Choroid plexus epithelial cell (primary cell): ENCODE data around the gene TP53RK.

Source experiments
- DNase-seq: peaks from one replicate; pipeline ENCODE4 v3.0.0-alpha.2; 2010; ENCODE audit warnings: low read depth
- H3K4me3 ChIP-seq: 2 replicates; pipeline ENCODE4 v1.5.1; 2011; ENCODE audit warnings: low read depth, mild to moderate bottlenecking, control low read depth, low read length, moderate library complexity
- CTCF ChIP-seq: conservative IDR thresholded peaks from 2 replicates; pipeline ENCODE4 v1.5.1; 2011; ENCODE audit warnings: low read depth, mild to moderate bottlenecking, control low read depth, inconsistent platforms, low read length, moderate library complexity

TP53RK gene

GRCh38 chr20:46638134-46638897, 50.9 kb downstream of the TP53RK start:
- TF ChIP-seq CTCF, result no peak

GRCh38 chr20:46637427-46638133, 51.7 kb downstream of the TP53RK start:
- H3K4me3 ChIP-seq, result no peak overlapping the region
- no peak for TF ChIP-seq CTCF
- DNase-seq, result no peak

More at GRCh38 chr20:46638134-46638897, 50.9 kb downstream of the TP53RK start:
- no peak for DNase-seq
- no peak overlapping the region for H3K4me3 ChIP-seq

- no peak overlapping the region for H3K4me3 ChIP-seq
- no peak for TF ChIP-seq CTCF
- no peak for DNase-seq
These were observed 52.2 kb downstream of the TP53RK start for GRCh38 chr20:46637020-46637419.

- H3K4me3 ChIP-seq, result no peak overlapping the region
- TF ChIP-seq CTCF, result no peak
- no peak for DNase-seq
These were observed 52.7 kb downstream of the TP53RK start for GRCh38 chr20:46636514-46636913.

- DNase-seq, result no peak
- H3K4me3 ChIP-seq, result no peak overlapping the region
- TF ChIP-seq CTCF, result no peak
These were observed 53.6 kb downstream of the TP53RK start for GRCh38 chr20:46635514-46636136.

GRCh38 chr20:46634528-46634927, 54.7 kb downstream of the TP53RK start:
- TF ChIP-seq CTCF, result no peak
- no peak overlapping the region for H3K4me3 ChIP-seq
- no peak for DNase-seq
